ENCODE measurements around the gene CREB5.

DNA sequence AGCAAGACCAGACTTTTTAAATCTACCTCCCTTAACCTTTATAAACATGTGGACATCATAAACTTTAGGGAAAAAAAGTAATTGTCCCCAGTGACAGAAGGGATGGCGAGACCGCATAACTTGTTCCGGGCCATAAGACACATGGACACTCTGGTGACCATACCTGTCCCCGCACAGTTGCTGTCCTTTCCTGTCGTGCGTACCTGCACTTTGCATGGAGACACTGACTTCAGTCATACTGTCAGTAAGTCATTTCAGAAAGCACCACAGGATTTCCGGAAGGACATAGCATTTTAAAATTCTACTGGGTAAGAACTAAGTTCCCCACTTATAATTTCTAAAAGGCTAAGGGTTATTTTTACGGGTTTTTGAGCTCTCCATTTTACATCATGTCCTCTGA lies 120.9 kb downstream of the CREB5 start:
- TF ChIP-seq, protein P1, sequence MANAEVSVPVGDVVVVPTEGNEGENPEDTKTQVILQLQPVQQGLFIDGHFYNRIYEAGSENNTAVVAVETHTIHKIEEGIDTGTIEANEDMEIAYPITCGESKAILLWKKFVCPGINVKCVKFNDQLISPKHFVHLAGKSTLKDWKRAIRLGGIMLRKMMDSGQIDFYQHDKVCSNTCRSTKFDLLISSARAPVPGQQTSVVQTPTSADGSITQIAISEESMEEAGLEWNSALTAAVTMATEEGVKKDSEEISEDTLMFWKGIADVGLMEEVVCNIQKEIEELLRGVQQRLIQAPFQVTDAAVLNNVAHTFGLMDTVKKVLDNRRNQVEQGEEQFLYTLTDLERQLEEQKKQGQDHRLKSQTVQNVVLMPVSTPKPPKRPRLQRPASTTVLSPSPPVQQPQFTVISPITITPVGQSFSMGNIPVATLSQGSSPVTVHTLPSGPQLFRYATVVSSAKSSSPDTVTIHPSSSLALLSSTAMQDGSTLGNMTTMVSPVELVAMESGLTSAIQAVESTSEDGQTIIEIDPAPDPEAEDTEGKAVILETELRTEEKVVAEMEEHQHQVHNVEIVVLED (CRISPR knock-in tag; IDR thresholded peaks at IDR 0.05; ENCODE audit: borderline replicate concordance): no peak
- TF ChIP-seq, protein P2, sequence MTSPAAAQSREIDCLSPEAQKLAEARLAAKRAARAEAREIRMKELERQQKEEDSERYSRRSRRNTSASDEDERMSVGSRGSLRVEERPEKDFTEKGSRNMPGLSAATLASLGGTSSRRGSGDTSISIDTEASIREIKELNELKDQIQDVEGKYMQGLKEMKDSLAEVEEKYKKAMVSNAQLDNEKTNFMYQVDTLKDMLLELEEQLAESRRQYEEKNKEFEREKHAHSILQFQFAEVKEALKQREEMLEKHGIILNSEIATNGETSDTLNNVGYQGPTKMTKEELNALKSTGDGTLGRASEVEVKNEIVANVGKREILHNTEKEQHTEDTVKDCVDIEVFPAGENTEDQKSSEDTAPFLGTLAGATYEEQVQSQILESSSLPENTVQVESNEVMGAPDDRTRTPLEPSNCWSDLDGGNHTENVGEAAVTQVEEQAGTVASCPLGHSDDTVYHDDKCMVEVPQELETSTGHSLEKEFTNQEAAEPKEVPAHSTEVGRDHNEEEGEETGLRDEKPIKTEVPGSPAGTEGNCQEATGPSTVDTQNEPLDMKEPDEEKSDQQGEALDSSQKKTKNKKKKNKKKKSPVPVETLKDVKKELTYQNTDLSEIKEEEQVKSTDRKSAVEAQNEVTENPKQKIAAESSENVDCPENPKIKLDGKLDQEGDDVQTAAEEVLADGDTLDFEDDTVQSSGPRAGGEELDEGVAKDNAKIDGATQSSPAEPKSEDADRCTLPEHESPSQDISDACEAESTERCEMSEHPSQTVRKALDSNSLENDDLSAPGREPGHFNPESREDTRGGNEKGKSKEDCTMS (CRISPR knock-in tag; conservative IDR thresholded peaks at IDR 0.05): no peak
- no peak for TF ChIP-seq ZNF777 (CRISPR knock-in tag; IDR thresholded peaks at IDR 0.05)
- TF ChIP-seq, protein P3, sequence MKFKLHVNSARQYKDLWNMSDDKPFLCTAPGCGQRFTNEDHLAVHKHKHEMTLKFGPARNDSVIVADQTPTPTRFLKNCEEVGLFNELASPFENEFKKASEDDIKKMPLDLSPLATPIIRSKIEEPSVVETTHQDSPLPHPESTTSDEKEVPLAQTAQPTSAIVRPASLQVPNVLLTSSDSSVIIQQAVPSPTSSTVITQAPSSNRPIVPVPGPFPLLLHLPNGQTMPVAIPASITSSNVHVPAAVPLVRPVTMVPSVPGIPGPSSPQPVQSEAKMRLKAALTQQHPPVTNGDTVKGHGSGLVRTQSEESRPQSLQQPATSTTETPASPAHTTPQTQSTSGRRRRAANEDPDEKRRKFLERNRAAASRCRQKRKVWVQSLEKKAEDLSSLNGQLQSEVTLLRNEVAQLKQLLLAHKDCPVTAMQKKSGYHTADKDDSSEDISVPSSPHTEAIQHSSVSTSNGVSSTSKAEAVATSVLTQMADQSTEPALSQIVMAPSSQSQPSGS (CRISPR knock-in tag; IDR thresholded peaks at IDR 0.05): no peak
